Neural cell (in vitro differentiated cells): ENCODE measurements around the gene OSCAR.

Experiments used
- EP300 ChIP-seq: fragments of 450-650 bp; conservative IDR thresholded peaks from 2 replicates; pipeline ENCODE4 v1.6.1; 2014; ENCODE audit warnings: antibody characterized with exemption, mild to moderate bottlenecking, moderate library complexity; ENCODE audit not compliant: poor library complexity, severe bottlenecking
- TF ChIP-seq, protein P1 (sequence below): fragments of 450-650 bp; IDR thresholded peaks from 2 replicates; pipeline ENCODE4 v1.5.1; 2014; ENCODE audit warnings: antibody characterized with exemption, mild to moderate bottlenecking, moderate library complexity; ENCODE audit not compliant: poor library complexity, severe bottlenecking

DNA sequence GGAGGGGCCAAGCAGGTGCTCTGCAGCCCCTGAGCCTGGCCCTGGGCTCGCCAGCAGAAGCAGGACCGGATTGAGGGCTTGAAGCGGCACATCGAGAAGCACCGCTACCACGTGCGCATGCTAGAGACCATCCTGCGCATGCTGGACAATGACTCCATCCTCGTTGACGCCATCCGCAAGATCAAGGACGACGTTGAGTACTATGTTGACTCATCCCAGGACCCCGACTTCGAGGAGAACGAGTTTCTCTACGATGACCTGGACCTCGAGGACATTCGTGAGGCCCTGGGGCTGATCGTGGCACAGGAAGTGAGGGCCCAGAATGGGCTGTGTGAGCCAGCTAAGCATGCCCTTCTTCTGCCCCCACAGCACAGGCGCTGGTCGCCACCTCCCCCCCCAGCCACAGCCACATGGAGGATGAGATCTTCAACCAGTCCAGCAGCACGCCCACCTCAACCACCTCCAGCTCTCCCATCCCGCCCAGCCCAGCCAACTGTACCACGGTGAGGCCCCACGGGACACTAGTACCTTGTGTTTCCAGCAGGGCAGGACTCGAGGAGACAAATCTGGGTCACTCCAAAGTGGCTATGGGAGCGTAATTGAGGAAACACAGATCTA lies 45.0 kb upstream of the OSCAR start:
- TF ChIP-seq, protein P1, sequence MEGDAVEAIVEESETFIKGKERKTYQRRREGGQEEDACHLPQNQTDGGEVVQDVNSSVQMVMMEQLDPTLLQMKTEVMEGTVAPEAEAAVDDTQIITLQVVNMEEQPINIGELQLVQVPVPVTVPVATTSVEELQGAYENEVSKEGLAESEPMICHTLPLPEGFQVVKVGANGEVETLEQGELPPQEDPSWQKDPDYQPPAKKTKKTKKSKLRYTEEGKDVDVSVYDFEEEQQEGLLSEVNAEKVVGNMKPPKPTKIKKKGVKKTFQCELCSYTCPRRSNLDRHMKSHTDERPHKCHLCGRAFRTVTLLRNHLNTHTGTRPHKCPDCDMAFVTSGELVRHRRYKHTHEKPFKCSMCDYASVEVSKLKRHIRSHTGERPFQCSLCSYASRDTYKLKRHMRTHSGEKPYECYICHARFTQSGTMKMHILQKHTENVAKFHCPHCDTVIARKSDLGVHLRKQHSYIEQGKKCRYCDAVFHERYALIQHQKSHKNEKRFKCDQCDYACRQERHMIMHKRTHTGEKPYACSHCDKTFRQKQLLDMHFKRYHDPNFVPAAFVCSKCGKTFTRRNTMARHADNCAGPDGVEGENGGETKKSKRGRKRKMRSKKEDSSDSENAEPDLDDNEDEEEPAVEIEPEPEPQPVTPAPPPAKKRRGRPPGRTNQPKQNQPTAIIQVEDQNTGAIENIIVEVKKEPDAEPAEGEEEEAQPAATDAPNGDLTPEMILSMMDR, result no peak
- no peak for TF ChIP-seq EP300
